ENCODE data around the gene CSRNP3.

GRCh38 chr2:165681841-165682240 lies 212.3 kb downstream of the CSRNP3 start:
- TF ChIP-seq CTCF (IDR thresholded peaks at IDR 0.05) (no peak), EP300 (IDR thresholded peaks at IDR 0.05) (no peak), POLR2A (IDR thresholded peaks at IDR 0.05) (no peak)

Measured in ovary (tissue), 3 donors.